Esophagus muscularis mucosa (tissue), 4 donors: ENCODE results near the gene TP53I13. TPM values are rescaled to one million over a fixed set of nuclear protein-coding genes. Genes with fewer than 3 reads are reported as not detected.

Experiments used
- DNase-seq: peaks from one replicate; pipeline ENCODE4 v3.0.0-alpha.2; 2017; ENCODE audit errors: extremely low spot score
- H3K27ac ChIP-seq, 4 donors: fragments of 200-600 bp; sonication (generic); replicated peaks in 1 of 4; 1 replicate in 3 of 4; 2 replicates in 1 of 4; pipeline ENCODE4 v1.5.1; 2016 to 2019; ENCODE audit warnings: mild to moderate bottlenecking in 1 of 4
- H3K27me3 ChIP-seq, 4 donors: fragments of 200-600 bp; sonication (generic); one replicate each; pipeline versions ENCODE4 v1.5.1 to v1.6.0; 2016 to 2019
- H3K36me3 ChIP-seq, 4 donors: fragments of 200-600 bp; sonication (generic); one replicate each; pipeline ENCODE4 v1.5.1; 2016 to 2019
- H3K4me1 ChIP-seq, 4 donors: fragments of 200-600 bp; sonication (generic); one replicate each; pipeline ENCODE4 v1.5.1; 2016 to 2019
- H3K4me3 ChIP-seq, 4 donors: fragments of 200-600 bp; sonication (generic); 1 replicate in 2 of 4; 2 replicates in 2 of 4; pipeline ENCODE4 v1.5.1; 2016 to 2019; ENCODE audit warnings: mild to moderate bottlenecking in 4 of 4, moderate library complexity in 1 of 4
- H3K9me3 ChIP-seq, 4 donors: fragments of 200-600 bp; sonication (generic); 1 replicate in 3 of 4; 2 replicates in 1 of 4; pipeline ENCODE4 v1.5.1; 2016 to 2019
- EP300 ChIP-seq: sonication (generic); formaldehyde crosslinking; IDR thresholded peaks from one replicate; pipeline ENCODE4 v1.6.1; 2017; ENCODE audit warnings: antibody characterized with exemption
- POLR2A ChIP-seq: fragments of 450-650 bp; IDR thresholded peaks from one replicate; pipeline ENCODE4 v1.6.1; 2017; ENCODE audit warnings: antibody characterized with exemption, moderate library complexity, mild to moderate bottlenecking, low read depth
- POLR2AphosphoS5 ChIP-seq, 2 donors: sonication (generic); formaldehyde crosslinking; IDR thresholded peaks; one replicate each; pipeline ENCODE4 v1.6.1; 2017; ENCODE audit warnings: antibody characterized with exemption in 2 of 2
- WGBS: methylation state at CpG from one replicate; pipeline ENCODE4 v1.1.5; 2018; 5-methylcytosine and 5-hydroxymethylcytosine counted together
- intact Hi-C: fragments of 100-400 bp; cut with DNase I; formaldehyde crosslinking; loops from one replicate; pipeline ENCODE4 v1.15.1; 2023
- total RNA-seq, 4 donors: library from RNA; depleted of rRNA; stranded (reverse); fragments of >200 nt; gene quantifications; one replicate each; pipeline versions ENCODE4 v1.1.0 to v1.2.1, GENCODE V29; 2016
- TF ChIP-seq, protein P1 (sequence below), 3 experiments: fragments of 200-600 bp in 2 of 3; fragments of 450-650 bp in 1 of 3; sonication (generic) in 2 of 3; IDR thresholded peaks; one replicate each; pipeline ENCODE4 v1.5.1; 2017 to 2019; ENCODE audit warnings: antibody characterized with exemption in 3 of 3, mild to moderate bottlenecking in 2 of 3, moderate library complexity in 1 of 3

TP53I13 gene
- total RNA-seq, 4 donors from 2014 or later, result 40.9 to 72.6 (median 55.7) TPM

- H3K4me3 ChIP-seq, result no peak overlapping the region
- intact Hi-C loops, result no loop called here
- no peaks in the 10 kb centered on the region for H3K9me3 ChIP-seq
- no peak for TF ChIP-seq POLR2AphosphoS5 (IDR thresholded peaks at IDR 0.05)
- TF ChIP-seq POLR2A, result no peak
- TF ChIP-seq EP300, result no peak
- TF ChIP-seq, protein P1, sequence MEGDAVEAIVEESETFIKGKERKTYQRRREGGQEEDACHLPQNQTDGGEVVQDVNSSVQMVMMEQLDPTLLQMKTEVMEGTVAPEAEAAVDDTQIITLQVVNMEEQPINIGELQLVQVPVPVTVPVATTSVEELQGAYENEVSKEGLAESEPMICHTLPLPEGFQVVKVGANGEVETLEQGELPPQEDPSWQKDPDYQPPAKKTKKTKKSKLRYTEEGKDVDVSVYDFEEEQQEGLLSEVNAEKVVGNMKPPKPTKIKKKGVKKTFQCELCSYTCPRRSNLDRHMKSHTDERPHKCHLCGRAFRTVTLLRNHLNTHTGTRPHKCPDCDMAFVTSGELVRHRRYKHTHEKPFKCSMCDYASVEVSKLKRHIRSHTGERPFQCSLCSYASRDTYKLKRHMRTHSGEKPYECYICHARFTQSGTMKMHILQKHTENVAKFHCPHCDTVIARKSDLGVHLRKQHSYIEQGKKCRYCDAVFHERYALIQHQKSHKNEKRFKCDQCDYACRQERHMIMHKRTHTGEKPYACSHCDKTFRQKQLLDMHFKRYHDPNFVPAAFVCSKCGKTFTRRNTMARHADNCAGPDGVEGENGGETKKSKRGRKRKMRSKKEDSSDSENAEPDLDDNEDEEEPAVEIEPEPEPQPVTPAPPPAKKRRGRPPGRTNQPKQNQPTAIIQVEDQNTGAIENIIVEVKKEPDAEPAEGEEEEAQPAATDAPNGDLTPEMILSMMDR (IDR thresholded peaks at IDR 0.05), result no peak
- WGBS, result 78% methylated on average over 1 of the region's 1 CpG
- no peak for DNase-seq
- H3K4me1 ChIP-seq, result peaks cover 9 to 24% (median 17%) of the 10 kb centered on the region in 4 donors
- peaks cover 8 to 36% (median 31%) of the 10 kb centered on the region in 4 donors for H3K36me3 ChIP-seq
- H3K27me3 ChIP-seq, result no peaks in the 10 kb centered on the region
- H3K27ac ChIP-seq, result no peak overlapping the region
Observed at GRCh38 chr17:29546085-29546484, 22.4 kb upstream of the TP53I13 start.

- peaks cover 8 to 30% (median 24%) of the 10 kb centered on the region in 4 donors for H3K36me3 ChIP-seq
- no peaks in the 10 kb centered on the region for H3K9me3 ChIP-seq
- no peak for DNase-seq
- H3K27ac ChIP-seq, result no peak overlapping the region
- H3K4me1 ChIP-seq, result peaks cover 9 to 24% (median 17%) of the 10 kb centered on the region in 4 donors
- TF ChIP-seq, protein P1 (IDR thresholded peaks at IDR 0.05), result no peak
- no peak for TF ChIP-seq POLR2AphosphoS5 (IDR thresholded peaks at IDR 0.05)
- no peak for TF ChIP-seq EP300
- TF ChIP-seq POLR2A, result no peak
- H3K27me3 ChIP-seq, result no peaks in the 10 kb centered on the region
- 91% methylated on average over 1 of the region's 1 CpG for WGBS
- H3K4me3 ChIP-seq, result no peak overlapping the region
- intact Hi-C loops, result no loop called here
Observed at GRCh38 chr17:29546830-29547229, 21.7 kb upstream of the TP53I13 start.

GRCh38 chr17:29549177-29549923 lies 19.2 kb upstream of the TP53I13 start:
- Histone ChIP-seq H3K27ac (no peak overlapping the region), H3K4me1 (peaks cover 9 to 24% (median 17%) of the 10 kb centered on the region in 4 donors), H3K9me3 (no peaks in the 10 kb centered on the region), H3K27me3 (no peaks in the 10 kb centered on the region), H3K36me3 (peaks cover 0 to 5% (median 1%) of the 10 kb centered on the region in 4 donors), H3K4me3 (no peak overlapping the region)
- WGBS, result 29% methylated on average over 5 of the region's 5 CpGs
- intact Hi-C loops, result no loop called here
- TF ChIP-seq, protein P1 (IDR thresholded peaks at IDR 0.05), result no peak
- no peak for TF ChIP-seq EP300
- no peak for DNase-seq

GRCh38 chr17:29555840-29556239 lies 12.7 kb upstream of the TP53I13 start:
- H3K27ac ChIP-seq, result no peak overlapping the region
- no peaks in the 10 kb centered on the region for H3K27me3 ChIP-seq
- TF ChIP-seq POLR2AphosphoS5 (IDR thresholded peaks at IDR 0.05), result no peak
- no peak for TF ChIP-seq EP300
- TF ChIP-seq, protein P1 (IDR thresholded peaks at IDR 0.05), result no peak
- no peak for TF ChIP-seq POLR2A
- DNase-seq, result no peak
- peaks cover 0 to 2% (median 0%) of the 10 kb centered on the region in 4 donors for H3K4me1 ChIP-seq
- H3K4me3 ChIP-seq, result no peak overlapping the region
- no peaks in the 10 kb centered on the region for H3K9me3 ChIP-seq
- intact Hi-C loops, result no loop called here
- no peaks in the 10 kb centered on the region for H3K36me3 ChIP-seq
- WGBS, result 88% methylated on average over 2 of the region's 3 CpGs
